ENCODE measurements around the gene GBP4. TPM values are rescaled to one million over a fixed set of nuclear protein-coding genes. Genes with fewer than 3 reads are reported as not detected.

Gene GBP4
- total and polyA plus RNA-seq, 8 donors, result 0.66 to 2.6 (median 1.3) TPM

GRCh38 chr1:89165811-89166210 is 32.9 kb downstream of the GBP4 start:
- Histone ChIP-seq H3K27me3 (no peaks in the 10 kb centered on the region), H3K36me3 (no peaks in the 10 kb centered on the region), H3K9me3 (no peaks in the 10 kb centered on the region), H3K4me1 (peaks cover 0 to 6% (median 0%) of the 10 kb centered on the region in 3 donors), H3K27ac (no peak overlapping the region), H3K4me3 (no peak overlapping the region)
- ATAC-seq (no peak), FAIRE-seq (no peak), DNase-seq (no peak)
- intact Hi-C loops (cut with DNase I), result no loop called here
- TF ChIP-seq CTCF (IDR thresholded peaks at IDR 0.05), result no peak
- 92 to 93% methylated on average over 5 of the region's 5 CpGs for WGBS, 2 donors

GRCh38 chr1:89151047-89151446 is 47.7 kb downstream of the GBP4 start:
- ATAC-seq, result no peak
- FAIRE-seq, result no peak
- WGBS, 2 donors, result 24 to 25% methylated on average over 1 of the region's 1 CpG

GRCh38 chr1:89149976-89150375 is 48.8 kb downstream of the GBP4 start:
- no peaks in the 10 kb centered on the region for H3K4me1 ChIP-seq
- no peak for ATAC-seq
- H3K27me3 ChIP-seq, result no peaks in the 10 kb centered on the region
- no peak for DNase-seq
- no peak overlapping the region for H3K27ac ChIP-seq
- FAIRE-seq, result no peak
- intact Hi-C loops (cut with DNase I), result no loop called here
- H3K9me3 ChIP-seq, result no peaks in the 10 kb centered on the region
- 69 to 74% methylated on average over 3 of the region's 3 CpGs for WGBS, 2 donors
- H3K36me3 ChIP-seq, result no peaks in the 10 kb centered on the region
- no peak for TF ChIP-seq CTCF (IDR thresholded peaks at IDR 0.05)
- no peak overlapping the region for H3K4me3 ChIP-seq

More at GRCh38 chr1:89151047-89151446, 47.7 kb downstream of the GBP4 start:
- no peak for DNase-seq
- H3K36me3 ChIP-seq, result no peaks in the 10 kb centered on the region
- H3K4me1 ChIP-seq, result no peaks in the 10 kb centered on the region
- TF ChIP-seq CTCF (IDR thresholded peaks at IDR 0.05), result no peak
- H3K4me3 ChIP-seq, result no peak overlapping the region
- intact Hi-C loops (cut with DNase I), result no loop called here
- no peaks in the 10 kb centered on the region for H3K9me3 ChIP-seq
- H3K27ac ChIP-seq, result no peak overlapping the region
- H3K27me3 ChIP-seq, result no peaks in the 10 kb centered on the region

- H3K4me3 ChIP-seq, result no peak overlapping the region
- no peaks in the 10 kb centered on the region for H3K27me3 ChIP-seq
- peak in 3 of 4 donors; percentile 83 to 84 (median 84) for ATAC-seq
- H3K9me3 ChIP-seq, result no peaks in the 10 kb centered on the region
- FAIRE-seq, result no peak
- H3K36me3 ChIP-seq, result no peaks in the 10 kb centered on the region
- intact Hi-C loops (cut with DNase I), result no loop called here
- TF ChIP-seq CTCF (IDR thresholded peaks at IDR 0.05), result peak in 1 of 4 donors; percentile 9
- DNase-seq, result peak in 4 of 6 donors; percentile 19 to 30 (median 30)
- H3K27ac ChIP-seq, result no peak overlapping the region
- 25% methylated on average over 3 of the region's 3 CpGs for WGBS, 2 donors
- H3K4me1 ChIP-seq, result no peaks in the 10 kb centered on the region
Measured at GRCh38 chr1:89149229-89149628, 49.5 kb downstream of the GBP4 start.

GRCh38 chr1:89147678-89148658 is 50.8 kb downstream of the GBP4 start:
- Histone ChIP-seq H3K9me3 (no peaks in the 10 kb centered on the region), H3K27me3 (no peaks in the 10 kb centered on the region), H3K27ac (no peak overlapping the region), H3K36me3 (no peaks in the 10 kb centered on the region), H3K4me3 (no peak overlapping the region), H3K4me1 (no peaks in the 10 kb centered on the region)
- no peak for TF ChIP-seq CTCF (IDR thresholded peaks at IDR 0.05)
- no peak for ATAC-seq
- intact Hi-C loops (cut with DNase I), result no loop called here
- FAIRE-seq, result no peak
- no peak for DNase-seq
- 76 to 80% methylated on average over 3 of the region's 3 CpGs for WGBS, 2 donors

All from pancreas (tissue), 10 donors.